Pons (tissue), 1 donor: Measurements from ENCODE around the gene KRT33B.
"Not testable (repeated sequence)": the region's sequence is repeated elsewhere in the genome, so short reads cannot be mapped to it uniquely, and the experiment has no call there.

Source experiments
- DNase-seq: peaks from one replicate; pipeline ENCODE4 v3.0.0-alpha.2; 2016; ENCODE audit warnings: low spot score

Gene KRT33B

GRCh38 chr17:41393826-41394225, 24.2 kb upstream of the KRT33B start:
- no peak for DNase-seq

DNA sequence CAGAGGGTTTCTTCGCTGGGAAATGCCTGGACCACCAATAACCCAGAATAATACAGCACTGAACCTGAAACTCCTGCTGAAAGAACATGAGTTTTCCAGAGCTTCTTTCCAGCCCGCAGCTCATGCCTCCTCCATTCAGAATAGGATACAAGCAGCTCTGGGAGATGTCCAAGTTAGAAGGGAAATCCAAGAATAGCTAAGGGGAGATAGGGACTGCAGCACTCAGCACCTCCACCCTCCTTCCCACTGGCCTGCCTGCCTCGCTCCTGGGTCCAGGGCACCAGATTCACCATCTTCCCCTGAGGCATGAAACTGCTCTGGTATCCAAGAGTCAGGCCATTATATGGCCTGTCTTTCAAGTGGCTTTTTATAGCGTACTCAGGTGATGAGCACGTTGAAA, 23.7 kb upstream of the KRT33B start:
- no peak for DNase-seq

GRCh38 chr17:41392278-41392677, 22.7 kb upstream of the KRT33B start:
- no peak for DNase-seq

- DNase-seq: no peak
These were observed 21.9 kb upstream of the KRT33B start for GRCh38 chr17:41391535-41391934.

DNA sequence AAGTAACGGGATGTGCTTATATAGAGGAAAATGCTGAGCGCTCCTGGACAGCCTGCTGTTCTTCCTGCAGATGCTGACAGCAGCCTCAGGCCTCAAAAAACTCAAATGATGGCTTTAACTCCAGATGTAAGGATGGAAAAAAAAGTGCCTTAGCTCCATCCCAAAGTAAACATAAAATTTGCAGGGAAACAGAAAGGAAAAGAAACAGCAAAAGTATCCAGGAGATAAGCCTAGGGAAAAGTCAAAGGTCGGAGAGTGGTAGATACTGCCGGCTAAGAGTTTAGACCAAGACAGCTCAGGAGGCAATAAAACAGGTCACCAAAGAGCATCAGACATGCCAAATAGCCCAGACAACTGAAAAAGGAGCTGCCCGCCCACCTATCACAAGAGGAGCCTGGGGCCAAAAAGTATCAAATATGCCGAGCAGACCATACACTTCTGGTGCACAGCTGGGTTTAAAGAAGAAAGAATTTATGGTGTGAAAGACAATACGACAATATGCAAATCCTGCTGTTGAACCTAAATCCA, 20.9 kb upstream of the KRT33B start:
- DNase-seq: no peak

GRCh38 chr17:41387670-41388069, 18.1 kb upstream of the KRT33B start:
- no peak for DNase-seq

DNA sequence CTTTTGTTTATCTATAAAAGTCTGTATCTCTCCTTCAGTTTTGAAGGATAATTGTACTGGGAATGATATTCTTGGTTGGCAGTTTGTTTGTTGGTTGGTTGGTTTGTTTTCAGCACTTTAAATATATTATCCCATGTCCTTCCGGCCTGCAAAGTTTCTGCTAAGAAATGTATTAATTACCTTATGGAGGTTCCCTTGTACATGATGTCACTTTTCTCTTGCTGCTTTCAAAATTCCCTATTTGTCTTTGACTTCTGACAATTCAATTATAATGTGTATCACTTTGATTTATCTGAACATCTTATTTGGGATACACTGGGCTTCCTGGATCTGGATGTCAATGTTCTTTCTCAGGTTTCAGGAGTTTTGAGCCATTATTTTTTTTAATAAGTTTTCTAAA, 16.6 kb upstream of the KRT33B start:
- no peak for DNase-seq

- no peak for DNase-seq
These were observed 14.1 kb upstream of the KRT33B start for GRCh38 chr17:41383690-41384089.

DNA sequence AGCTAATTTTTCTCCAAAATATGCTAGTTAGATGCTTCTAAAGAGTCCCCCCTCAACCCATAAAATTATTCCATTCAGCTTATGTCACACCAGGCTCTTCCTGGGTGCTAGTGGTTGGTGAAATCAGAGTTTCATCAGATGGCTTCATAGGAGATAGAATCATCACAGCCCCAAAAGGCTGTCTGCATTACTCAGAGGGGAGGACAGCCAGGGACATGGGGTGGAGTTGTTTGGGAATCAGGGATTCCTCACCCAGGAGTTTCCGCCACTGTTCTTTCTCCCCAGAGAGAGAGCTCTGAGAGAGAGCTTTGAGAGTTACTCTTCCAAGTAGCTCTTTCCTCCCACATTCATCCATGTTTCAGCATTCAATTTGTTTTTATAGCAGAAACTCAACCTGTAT, 12.8 kb upstream of the KRT33B start:
- no peak for DNase-seq

DNA sequence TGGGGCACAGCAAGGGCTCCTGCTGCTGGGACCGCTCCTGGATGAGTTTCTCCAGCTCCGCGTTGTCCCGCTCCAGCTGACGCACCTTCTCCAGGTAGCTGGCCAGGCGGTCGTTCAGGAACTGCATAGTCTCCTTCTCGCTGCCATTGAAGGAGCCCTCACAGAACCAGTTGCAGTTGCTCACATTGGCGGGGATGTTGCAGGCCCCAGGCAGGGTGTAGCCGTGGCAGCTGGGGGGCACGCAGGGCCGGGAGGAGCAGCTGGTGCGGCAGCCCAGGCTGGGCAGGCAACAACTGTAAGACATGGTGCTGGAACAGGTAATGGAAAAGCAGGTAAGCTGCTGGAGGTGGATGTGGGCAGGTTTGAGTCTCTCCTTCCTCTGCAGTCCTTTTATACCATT, 12.3 kb upstream of the KRT33B start, which contains the start of gene KRT34:
TSS of gene KRT34 (minus strand) at position 364 of the 400 bp plus-strand sequence. CDS start at position 304, 60 bp downstream.
- DNase-seq: not testable (repeated sequence)

DNA sequence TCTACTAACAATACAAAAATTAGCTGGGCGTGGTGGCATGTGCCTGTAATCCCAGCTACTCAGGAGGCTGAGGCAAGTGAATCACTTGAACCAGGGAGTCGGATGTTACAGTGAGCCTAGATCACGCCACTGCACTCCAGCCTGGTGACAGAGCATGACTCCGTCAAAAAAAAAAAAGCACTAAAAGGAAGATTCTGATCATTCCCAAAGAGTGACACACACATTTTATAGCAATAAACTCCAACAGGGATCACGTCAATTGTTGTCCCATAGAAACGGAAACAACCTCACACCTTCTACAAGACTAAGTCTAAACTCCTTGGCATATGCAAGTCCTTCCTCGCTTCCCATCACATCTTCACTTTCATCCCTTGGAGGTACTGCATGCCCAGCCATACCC, 10.5 kb upstream of the KRT33B start:
- not testable (repeated sequence) for DNase-seq

DNA sequence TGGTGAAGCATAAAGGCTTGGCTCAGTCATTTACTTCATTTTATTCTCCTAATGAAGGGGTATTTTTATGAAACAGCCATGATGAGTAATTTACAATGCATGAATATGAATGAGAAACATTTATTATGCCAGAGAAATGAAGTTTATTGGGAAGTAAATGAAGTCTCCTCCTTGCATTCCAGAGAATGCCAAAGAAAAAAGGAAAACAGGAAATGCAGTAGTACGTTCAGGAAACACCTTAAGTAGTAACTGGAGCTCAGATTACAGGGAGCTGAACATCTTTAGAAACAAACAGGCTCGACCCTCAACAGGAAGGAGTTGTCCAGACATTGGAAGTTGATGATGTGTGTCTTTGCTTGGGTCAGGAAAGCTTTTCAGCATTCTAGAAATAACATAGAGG, 7.9 kb upstream of the KRT33B start:
- no peak for DNase-seq

GRCh38 chr17:41369023-41369422, 590 bp downstream of the KRT33B start:
- no peak for DNase-seq

DNA sequence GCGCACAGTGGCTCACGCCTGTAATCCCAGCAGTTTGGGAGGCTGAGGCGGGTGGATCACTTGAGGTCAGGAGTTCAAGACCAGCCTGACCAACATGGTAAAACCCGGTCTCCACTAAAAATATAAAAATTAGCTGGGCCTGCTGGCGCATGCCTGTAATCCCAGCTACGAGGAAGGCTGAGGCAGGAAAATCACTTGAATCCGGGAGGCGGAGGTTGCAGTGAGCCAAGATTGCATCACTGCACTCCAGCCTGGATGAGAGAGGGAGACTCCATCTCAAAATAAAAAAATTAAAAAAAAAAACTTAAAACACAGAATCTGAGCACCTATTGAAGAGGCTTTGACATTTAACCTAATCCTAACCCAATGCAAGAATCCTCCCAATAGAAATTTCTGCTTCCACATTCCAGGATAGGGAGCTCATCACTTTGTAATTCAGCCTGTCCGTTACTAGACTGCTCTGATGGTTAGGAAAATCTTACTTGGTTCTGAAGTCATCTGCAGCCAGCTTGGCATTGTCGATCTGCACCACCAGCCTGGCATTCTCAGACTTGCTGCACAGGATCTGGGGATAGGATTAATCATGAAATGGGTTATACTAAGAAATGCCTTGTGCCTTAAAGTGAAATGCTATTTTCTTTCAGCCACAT, 2.1 kb downstream of the KRT33B start:
- no peak for DNase-seq

- no peak for DNase-seq
These were observed 3.5 kb downstream of the KRT33B start for GRCh38 chr17:41366070-41366469.

- no peak for DNase-seq
These were observed 5.7 kb downstream of the KRT33B start for GRCh38 chr17:41363881-41364280.

DNA sequence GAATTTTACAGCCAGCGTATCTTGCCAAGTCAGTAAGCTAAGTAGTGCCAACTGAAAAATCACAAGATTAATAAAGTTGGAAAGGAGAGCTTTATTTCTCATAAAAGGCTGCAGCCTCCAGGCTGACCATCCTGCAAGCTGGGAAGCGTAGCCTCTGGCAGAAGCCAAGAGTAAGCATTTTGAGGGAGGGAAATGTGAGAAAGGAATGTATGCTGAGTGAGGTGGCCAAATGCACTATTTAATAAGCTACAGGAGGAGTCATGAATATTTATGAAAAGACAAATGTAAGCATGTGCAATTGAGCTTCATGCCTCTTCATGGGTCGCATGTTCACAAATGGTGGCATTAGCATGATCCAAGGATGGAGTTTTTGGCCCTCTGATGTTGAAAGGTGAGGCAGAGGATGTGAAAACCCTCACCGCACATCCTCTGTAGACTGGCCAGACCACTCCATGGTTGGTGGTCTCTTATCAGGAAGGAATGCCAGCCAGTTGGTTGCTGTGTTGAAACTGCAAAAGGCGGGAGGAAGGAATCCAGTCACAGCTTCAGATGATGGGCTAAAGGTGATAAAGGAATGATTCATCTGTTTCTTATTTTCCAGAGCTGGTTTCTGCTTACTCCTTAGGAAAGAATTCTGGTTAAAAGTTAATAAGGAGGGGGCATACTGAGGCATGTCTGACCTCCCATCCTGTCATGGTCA, 9.2 kb downstream of the KRT33B start:
- DNase-seq: no peak

GRCh38 chr17:41354536-41354935, 15.1 kb downstream of the KRT33B start:
- no peak for DNase-seq

- no peak for DNase-seq
These were observed 16.8 kb downstream of the KRT33B start for GRCh38 chr17:41352597-41353366.

DNA sequence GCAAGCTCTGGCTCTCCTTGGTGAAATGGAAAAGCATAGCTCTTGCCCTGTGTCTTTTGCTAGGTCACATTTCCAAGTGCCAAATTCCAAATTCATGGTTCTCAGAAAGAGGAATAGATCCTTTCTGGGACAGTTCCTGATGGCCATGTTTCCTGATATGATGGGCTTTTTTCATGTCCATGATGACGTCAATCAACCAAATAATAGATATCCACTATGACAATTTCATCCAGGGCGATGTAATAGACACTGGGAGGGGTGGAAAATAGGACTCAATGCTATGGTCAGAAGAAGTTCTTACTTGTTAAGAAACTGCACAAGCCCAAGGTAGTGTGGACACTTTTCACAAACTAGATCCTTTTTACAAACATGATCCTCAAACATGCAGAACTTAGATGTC, 18.4 kb downstream of the KRT33B start:
- DNase-seq: no peak

DNA sequence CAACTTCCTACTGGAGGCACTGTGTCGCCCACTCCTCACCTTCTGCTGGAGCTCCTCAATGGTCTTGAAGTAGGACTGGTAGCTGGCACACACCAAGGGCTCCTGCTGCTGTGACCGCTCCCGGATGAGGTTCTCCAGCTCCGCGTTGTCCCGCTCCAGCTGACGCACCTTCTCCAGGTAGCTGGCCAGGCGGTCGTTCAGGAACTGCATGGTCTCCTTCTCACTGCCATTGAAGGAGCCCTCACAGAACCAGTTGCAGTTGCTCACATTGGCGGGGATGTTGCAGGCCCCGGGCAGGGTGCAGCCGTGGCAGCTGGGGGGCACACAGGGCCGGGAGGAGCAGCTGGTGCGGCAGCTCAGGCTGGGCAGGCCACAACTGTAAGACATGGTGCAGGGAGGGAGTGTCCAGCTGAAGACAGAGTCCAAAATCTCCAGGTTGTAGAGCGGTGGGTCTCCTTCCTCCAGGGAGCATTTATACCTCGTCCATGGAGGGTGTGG, 19.2 kb downstream of the KRT33B start, which contains the start of gene KRT33A:
TSS of gene KRT33A (minus strand) at position 448 of the 498 bp plus-strand sequence. CDS start at position 387, 61 bp downstream.
- DNase-seq: not testable (repeated sequence)
